ENCODE data around the gene P2RX5.

The P2RX5 gene

GRCh38 chr17:3681057-3681456, 14.9 kb downstream of the P2RX5 start:
- DNase-seq = no peak

GRCh38 chr17:3679531-3680126, 16.3 kb downstream of the P2RX5 start:
- DNase-seq = no peak

- peak; percentile 41 to 58 for DNase-seq
Measured at GRCh38 chr17:3678821-3679530, 17.0 kb downstream of the P2RX5 start.

- DNase-seq = no peak
Measured at GRCh38 chr17:3678095-3678820, 17.7 kb downstream of the P2RX5 start.

GRCh38 chr17:3675886-3676285, 20.1 kb downstream of the P2RX5 start:
- no peak for DNase-seq

GRCh38 chr17:3672571-3672970, 23.4 kb downstream of the P2RX5 start:
- DNase-seq = no peak

GRCh38 chr17:3669548-3669947, 26.4 kb downstream of the P2RX5 start:
- DNase-seq = no peak

- no peak for DNase-seq
Measured at GRCh38 chr17:3669085-3669347, 26.9 kb downstream of the P2RX5 start.

- peak; percentile 99 for DNase-seq
Measured at GRCh38 chr17:3668279-3669084, 27.5 kb downstream of the P2RX5 start, which contains the start of the genes EMC6 and TAX1BP3. TSS of gene EMC6 (plus strand) at chr17:3668812. CDS start at chr17:3669147, 335 bp downstream. TSS of gene TAX1BP3 (minus strand) at chr17:3668578. CDS start at chr17:3668526, 52 bp downstream.

GRCh38 chr17:3667366-3668278, 28.3 kb downstream of the P2RX5 start:
- peak; percentile 63 to 84 for DNase-seq

- no peak for DNase-seq
Measured at GRCh38 chr17:3666516-3666915, 29.4 kb downstream of the P2RX5 start.

- no peak for DNase-seq
Measured at GRCh38 chr17:3665834-3666233, 30.1 kb downstream of the P2RX5 start.

- DNase-seq = no peak
Measured at GRCh38 chr17:3663102-3664011, 32.6 kb downstream of the P2RX5 start.

GRCh38 chr17:3660311-3660891, 35.6 kb downstream of the P2RX5 start:
- no peak for DNase-seq

GRCh38 chr17:3659541-3660111, 36.3 kb downstream of the P2RX5 start:
- no peak for DNase-seq

GRCh38 chr17:3658784-3659449, 37.0 kb downstream of the P2RX5 start:
- DNase-seq = no peak

- DNase-seq = peak in 1 of 2 donors; percentile 72
Measured at GRCh38 chr17:3657874-3658783, 37.8 kb downstream of the P2RX5 start.

GRCh38 chr17:3657588-3657869, 38.4 kb downstream of the P2RX5 start:
- no peak for DNase-seq
